K562 (cell line): Measurements from ENCODE around the gene PLEKHA8. TPM values are rescaled to one million over a fixed set of nuclear protein-coding genes. Genes with fewer than 3 reads are reported as not detected.

Experiments
- ARID3A ChIP-seq: IDR thresholded peaks from 2 replicates; pipeline ENCODE4 v1.6.1; 2012; ENCODE audit warnings: low read depth, low read length, improper control_type of control experiment, borderline replicate concordance
- CBX3 ChIP-seq, 2 experiments: IDR thresholded peaks; 1 replicate in 1 of 2; 2 replicates in 1 of 2; pipeline ENCODE4 v1.6.1; 2012; ENCODE audit warnings: inconsistent platforms in 2 of 2, low read length in 2 of 2, borderline replicate concordance in 1 of 2, control low read depth in 1 of 2
- CEBPB ChIP-seq: fragments of 450-650 bp; IDR thresholded peaks from 2 replicates; pipeline ENCODE4 v1.6.1; 2016; ENCODE audit warnings: missing genetic modification characterization, missing compliant biosample characterization
- CREM ChIP-seq: IDR thresholded peaks from 2 replicates; pipeline ENCODE4 v1.6.1; 2014; ENCODE audit warnings: antibody characterized with exemption, low read depth
- ELF1 ChIP-seq: fragments of 200-800 bp; sonication (Bioruptor generic); IDR thresholded peaks from 2 replicates; pipeline ENCODE4 v1.6.1; 2016; ENCODE audit warnings: missing genetic modification characterization, missing compliant biosample characterization
- ELF4 ChIP-seq: fragments of 450-650 bp; formaldehyde crosslinking; IDR thresholded peaks from 2 replicates; pipeline ENCODE4 v1.4.0; 2022; ENCODE audit warnings: missing genetic modification characterization
- EP300 ChIP-seq: IDR thresholded peaks from 2 replicates; pipeline ENCODE4 v1.6.1; 2012; ENCODE audit warnings: low read length, improper control_type of control experiment
- ETV1 ChIP-seq: fragments of 450-650 bp; conservative IDR thresholded peaks from 2 replicates; pipeline ENCODE4 v1.6.1; 2016; ENCODE audit warnings: missing genetic modification characterization, control low read depth, low read depth, missing compliant biosample characterization
- KAT8 ChIP-seq: fragments of 450-650 bp; IDR thresholded peaks from 2 replicates; pipeline ENCODE4 v1.6.1; 2016; ENCODE audit warnings: low read depth, mild to moderate bottlenecking
- LCOR ChIP-seq: sonication (generic); formaldehyde crosslinking; IDR thresholded peaks from 2 replicates; pipeline ENCODE4 v1.8.0; 2022; ENCODE audit warnings: mild to moderate bottlenecking, missing genetic modification reagents
- MAFG ChIP-seq: fragments of 450-650 bp; conservative IDR thresholded peaks from 2 replicates; pipeline ENCODE4 v1.6.1; 2016; ENCODE audit warnings: missing genetic modification characterization, missing compliant biosample characterization
- MTA2 ChIP-seq: fragments of 450-650 bp; IDR thresholded peaks from 2 replicates; pipeline ENCODE4 v1.6.1; 2016; ENCODE audit warnings: low read depth
- MTA3 ChIP-seq: fragments of 450-650 bp; formaldehyde crosslinking; IDR thresholded peaks from 2 replicates; pipeline ENCODE4 v1.6.1; 2017; ENCODE audit warnings: mild to moderate bottlenecking, borderline replicate concordance
- NFE2 ChIP-seq: IDR thresholded peaks from 2 replicates; pipeline ENCODE4 v1.6.1; 2014; ENCODE audit warnings: antibody characterized with exemption, low read depth
- PRMT5 ChIP-seq: sonication (generic); formaldehyde crosslinking; IDR thresholded peaks from 2 replicates; pipeline ENCODE4 v1.5.0; 2020; ENCODE audit warnings: missing genetic modification reagents
- PRPF4 ChIP-seq: fragments of 200-400 bp; formaldehyde crosslinking; IDR thresholded peaks from one replicate; pipeline ENCODE4 v1.6.1; 2017; ENCODE audit warnings: low read length, low read depth, mild to moderate bottlenecking; ENCODE audit not compliant: insufficient read depth, poor library complexity, severe bottlenecking
- PYGO2 ChIP-seq: fragments of 450-650 bp; IDR thresholded peaks from 2 replicates; pipeline ENCODE4 v1.6.1; 2016; ENCODE audit warnings: mild to moderate bottlenecking, missing genetic modification characterization, moderate library complexity, missing compliant biosample characterization
- RFX5 ChIP-seq: IDR thresholded peaks from 2 replicates; pipeline ENCODE4 v1.6.1; 2011; ENCODE audit warnings: low read depth, mild to moderate bottlenecking, improper control_type of control experiment, low read length
- SRSF1 ChIP-seq: fragments of 200-400 bp; formaldehyde crosslinking; IDR thresholded peaks from 2 replicates; pipeline ENCODE4 v1.6.1; 2017; ENCODE audit warnings: mild to moderate bottlenecking, low read depth, low read length, moderate library complexity
- TCFL5 ChIP-seq: fragments of 250-450 bp; sonication (Bioruptor Pico); conservative IDR thresholded peaks from 2 replicates; pipeline ENCODE4 v1.6.1; 2021; ENCODE audit warnings: mild to moderate bottlenecking, moderate library complexity, matching md5 sums
- ZKSCAN1 ChIP-seq: fragments of 150-350 bp; IDR thresholded peaks from 2 replicates; pipeline ENCODE4 v1.6.1; 2016; ENCODE audit warnings: low read depth, low read length
- ZNF175 ChIP-seq: fragments of 200-800 bp; sonication (Bioruptor generic); IDR thresholded peaks from 2 replicates; pipeline ENCODE4 v1.6.1; 2016; ENCODE audit warnings: low read depth, mild to moderate bottlenecking, missing genetic modification characterization, missing compliant biosample characterization
- ZNF253 ChIP-seq: fragments of 250-450 bp; sonication (Bioruptor Pico); conservative IDR thresholded peaks from 2 replicates; pipeline ENCODE4 v1.6.1; 2021; ENCODE audit warnings: mild to moderate bottlenecking
- polyA plus RNA-seq, 8 experiments: library from polyadenylated mRNA; depleted of rRNA in 4 of 8; stranded (reverse) in 5 of 8; unstranded in 3 of 8; fragments of >200 nt; fragmentation: Nextera tagmentation in 2 of 8; fragmentation: Illumina TruSeq in 1 of 8; extraction: Ambion mirVana in 2 of 8; extraction: Trizol in 1 of 8; gene quantifications; 2 replicates each; pipeline versions ENCODE4 v1.2.1 to v1.2.3, GENCODE V29; 2011 to 2014; ENCODE audit warnings: inconsistent platforms in 1 of 8, missing spikeins in 1 of 8
- total RNA-seq, 7 experiments: library from RNA; depleted of rRNA in 6 of 7; stranded (reverse); fragments of >200 nt in 6 of 7; fragmentation: Illumina TruSeq in 2 of 7; extraction: Trizol in 2 of 7; gene quantifications; 2 replicates each; pipeline versions ENCODE4 v1.2.1 to v1.2.3, GENCODE V29; 2011 to 2021; ENCODE audit warnings: low replicate concordance in 1 of 7
- TF ChIP-seq, protein P1 (sequence below): IDR thresholded peaks from 2 replicates; pipeline ENCODE4 v1.6.1; 2014; ENCODE audit warnings: antibody characterized with exemption
- TF ChIP-seq, protein P2 (sequence below): sonication (generic); IDR thresholded peaks from 2 replicates; pipeline ENCODE4 v1.6.1; 2016
- TF ChIP-seq, protein P3 (sequence below), 3 experiments: fragments of 200-800 bp in 1 of 3; sonication (Bioruptor generic) in 1 of 3; sonication (generic) in 1 of 3; formaldehyde crosslinking in 1 of 3; IDR thresholded peaks; 2 replicates each; pipeline versions ENCODE4 v1.6.1 to v1.8.0; 2016 to 2022; ENCODE audit warnings: mild to moderate bottlenecking in 2 of 3, missing compliant biosample characterization in 2 of 3, missing genetic modification characterization in 2 of 3, missing genetic modification reagents in 1 of 3

PLEKHA8 gene
- total and polyA plus RNA-seq, 9 of the 15 experiments (the other 6 are each of a cell fraction or from before 2014, with no cell fraction given): 3.2 to 16.3 (median 11.8) TPM

DNA sequence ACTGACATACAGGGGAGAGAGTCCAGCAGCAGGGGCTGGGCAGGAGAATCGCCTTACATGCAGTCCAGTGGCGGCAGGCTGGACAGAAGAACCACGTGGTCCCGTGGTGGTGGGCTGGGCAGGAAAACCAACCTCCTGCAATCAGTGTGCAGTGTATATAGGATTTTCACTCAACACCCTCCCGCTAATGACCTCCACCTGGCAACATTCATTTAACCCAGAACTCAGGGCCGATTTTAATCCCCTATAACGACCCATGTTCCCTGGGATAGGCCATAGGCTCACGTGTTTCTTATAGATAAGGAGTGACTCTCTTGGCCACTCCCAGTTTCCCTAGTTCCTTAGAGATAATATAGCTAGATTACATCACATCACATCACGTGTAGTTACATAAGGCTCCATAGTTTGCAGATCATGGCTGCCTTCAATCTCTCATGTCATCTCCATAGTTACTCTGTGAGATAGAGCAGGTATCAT is 125.9 kb downstream of the PLEKHA8 start (continued):
- peak; percentile 58; the same call in 1 of the 2 replicates for TF ChIP-seq ARID3A
- TF ChIP-seq PYGO2 (tag): no peak
- TF ChIP-seq ZNF175 (CRISPR knock-in tag): peak; percentile 55; the same call in 1 of the 2 replicates
- TF ChIP-seq PRPF4: no peak
- TF ChIP-seq ZNF253 (CRISPR knock-in tag): no peak
- TF ChIP-seq EP300: peak; percentile 76
- no peak for TF ChIP-seq RFX5
- TF ChIP-seq ELF4 (CRISPR knock-in tag): no peak
- TF ChIP-seq KAT8: no peak
- TF ChIP-seq MAFG (tag): no peak
- no peak for TF ChIP-seq ZKSCAN1
- no peak for TF ChIP-seq SRSF1
- peak; percentile 61 for TF ChIP-seq MTA2
- no peak for TF ChIP-seq TCFL5 (CRISPR knock-in tag)
- no peak for TF ChIP-seq ETV1 (tag)
- TF ChIP-seq CEBPB (tag): peak; percentile 58; the same call in 1 of the 2 replicates
- TF ChIP-seq CREM: no peak
- peak; percentile 32; the same call in 1 of the 2 replicates for TF ChIP-seq NFE2
- 0 out of 2 replicates have a peak, but pooled peaks have one; percentile 49 for TF ChIP-seq MTA3
- TF ChIP-seq, protein P1, sequence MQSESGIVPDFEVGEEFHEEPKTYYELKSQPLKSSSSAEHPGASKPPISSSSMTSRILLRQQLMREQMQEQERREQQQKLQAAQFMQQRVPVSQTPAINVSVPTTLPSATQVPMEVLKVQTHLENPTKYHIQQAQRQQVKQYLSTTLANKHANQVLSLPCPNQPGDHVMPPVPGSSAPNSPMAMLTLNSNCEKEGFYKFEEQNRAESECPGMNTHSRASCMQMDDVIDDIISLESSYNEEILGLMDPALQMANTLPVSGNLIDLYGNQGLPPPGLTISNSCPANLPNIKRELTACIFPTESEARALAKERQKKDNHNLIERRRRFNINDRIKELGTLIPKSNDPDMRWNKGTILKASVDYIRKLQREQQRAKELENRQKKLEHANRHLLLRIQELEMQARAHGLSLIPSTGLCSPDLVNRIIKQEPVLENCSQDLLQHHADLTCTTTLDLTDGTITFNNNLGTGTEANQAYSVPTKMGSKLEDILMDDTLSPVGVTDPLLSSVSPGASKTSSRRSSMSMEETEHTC: peak; percentile 82
- TF ChIP-seq ELF1 (tag): peak; percentile 20; the same call in 1 of the 2 replicates
- 0 out of 2 replicates have a peak, but pooled peaks have one; percentile 32 for TF ChIP-seq LCOR (CRISPR knock-in tag)
- no peak for TF ChIP-seq PRMT5 (CRISPR knock-in tag)
- no peak for TF ChIP-seq CBX3 (IDR thresholded peaks at IDR 0.05; ENCODE audit: borderline replicate concordance in 1 of 2, low read length in 2 of 2)
- TF ChIP-seq, protein P2, sequence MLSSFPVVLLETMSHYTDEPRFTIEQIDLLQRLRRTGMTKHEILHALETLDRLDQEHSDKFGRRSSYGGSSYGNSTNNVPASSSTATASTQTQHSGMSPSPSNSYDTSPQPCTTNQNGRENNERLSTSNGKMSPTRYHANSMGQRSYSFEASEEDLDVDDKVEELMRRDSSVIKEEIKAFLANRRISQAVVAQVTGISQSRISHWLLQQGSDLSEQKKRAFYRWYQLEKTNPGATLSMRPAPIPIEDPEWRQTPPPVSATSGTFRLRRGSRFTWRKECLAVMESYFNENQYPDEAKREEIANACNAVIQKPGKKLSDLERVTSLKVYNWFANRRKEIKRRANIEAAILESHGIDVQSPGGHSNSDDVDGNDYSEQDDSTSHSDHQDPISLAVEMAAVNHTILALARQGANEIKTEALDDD: peak; percentile 71
- TF ChIP-seq, protein P3, sequence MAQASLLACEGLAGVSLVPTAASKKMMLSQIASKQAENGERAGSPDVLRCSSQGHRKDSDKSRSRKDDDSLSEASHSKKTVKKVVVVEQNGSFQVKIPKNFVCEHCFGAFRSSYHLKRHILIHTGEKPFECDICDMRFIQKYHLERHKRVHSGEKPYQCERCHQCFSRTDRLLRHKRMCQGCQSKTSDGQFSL (CRISPR knock-in tag; IDR thresholded peaks at IDR 0.05): no peak
- TF ChIP-seq, protein P3 (tag; IDR thresholded peaks at IDR 0.05): no peak
